ENCODE data around the gene CDK8. TPM values are rescaled to one million over a fixed set of nuclear protein-coding genes. Genes with fewer than 3 reads are reported as not detected.

The CDK8 gene
- polyA plus RNA-seq, 3 donors, result 3.0 to 10.9 (median 3.3) TPM

GRCh38 chr13:26299168-26299750 is 45.3 kb downstream of the CDK8 start:
- H3K27me3 Mint-ChIP-seq (ENCODE audit: low read depth in 3 of 3), result no peaks in the 10 kb centered on the region
- TF ChIP-seq CTCF (IDR thresholded peaks at IDR 0.05), result no peak
- peaks cover 1% of the 10 kb centered on the region for H3K4me1 Mint-ChIP-seq
- no peak overlapping the region for H3K4me2 ChIP-seq (replicated peaks; ENCODE audit: extremely low read depth, low read length, poor library complexity, severe bottlenecking)
- H2AFZ ChIP-seq (ENCODE audit: insufficient read depth, low read depth, low read length, poor library complexity, severe bottlenecking), result no peak overlapping the region
- peaks cover 0 to 3% of the 10 kb centered on the region in 2 donors for H3K9me3 ChIP-seq (replicated peaks in 1 of 2; ENCODE audit: control insufficient read depth in 1 of 2, insufficient read depth in 1 of 2, low read length in 2 of 2)
- H3K9ac ChIP-seq (ENCODE audit: insufficient read depth, low read length, poor library complexity, severe bottlenecking), result no peak overlapping the region
- H3K27ac Mint-ChIP-seq, result no peak overlapping the region
- no peak overlapping the region for H3K4me3 ChIP-seq (replicated peaks in 1 of 3; ENCODE audit: low read depth in 2 of 3, low read length in 3 of 3)
- DNase-seq, result no peak
- no peaks in the 10 kb centered on the region for H3K4me1 ChIP-seq (ENCODE audit: control insufficient read depth in 1 of 2, insufficient read depth in 2 of 2, low read length in 2 of 2)
- H4K20me1 ChIP-seq (ENCODE audit: insufficient read depth, low read length), result peaks cover 38% of the 10 kb centered on the region
- peaks cover 1 to 14% (median 5%) of the 10 kb centered on the region in 7 donors for H3K9me3 Mint-ChIP-seq
- no CpG with 5 or more reads among the region's 4 CpGs for WGBS (ENCODE audit: insufficient coverage)
- H3K27ac ChIP-seq (ENCODE audit: low read depth in 1 of 2, low read length in 2 of 2), result no peak overlapping the region
- no peaks in the 10 kb centered on the region for H3K27me3 ChIP-seq (ENCODE audit: control insufficient read depth in 2 of 2, insufficient read depth in 2 of 2, low read length in 2 of 2)
- peaks cover 0 to 5% of the 10 kb centered on the region in 2 donors for H3K36me3 Mint-ChIP-seq
- no peak overlapping the region for H3K4me3 Mint-ChIP-seq
- intact Hi-C loops (cut with micrococcal nuclease), result no loop called here
- H3K79me2 ChIP-seq (ENCODE audit: insufficient read depth, low read length), result peaks cover 17% of the 10 kb centered on the region
- H3K36me3 ChIP-seq (replicated peaks in 1 of 2; ENCODE audit: control insufficient read depth in 1 of 2, insufficient read depth in 2 of 2, low read length in 2 of 2), result no peaks in the 10 kb centered on the region

GRCh38 chr13:26300140-26300539 is 46.2 kb downstream of the CDK8 start:
- DNase-seq, result no peak
- Mint-ChIP-seq H3K36me3 (no peaks in the 10 kb centered on the region), H3K4me3 (no peak overlapping the region), H3K4me1 (peaks cover 3% of the 10 kb centered on the region), H3K9me3 (peaks cover 0 to 9% (median 3%) of the 10 kb centered on the region in 7 donors), H3K27me3 (ENCODE audit: low read depth in 3 of 3) (no peaks in the 10 kb centered on the region), H3K27ac (no peak overlapping the region)
- no peaks in the 10 kb centered on the region for H3K27me3 ChIP-seq (ENCODE audit: control insufficient read depth in 2 of 2, insufficient read depth in 2 of 2, low read length in 2 of 2)
- H3K4me1 ChIP-seq (ENCODE audit: control insufficient read depth in 1 of 2, insufficient read depth in 2 of 2, low read length in 2 of 2), result no peaks in the 10 kb centered on the region
- H3K9ac ChIP-seq (ENCODE audit: insufficient read depth, low read length, poor library complexity, severe bottlenecking), result no peak overlapping the region
- peaks cover 35% of the 10 kb centered on the region for H4K20me1 ChIP-seq (ENCODE audit: insufficient read depth, low read length)
- H3K27ac ChIP-seq (ENCODE audit: low read depth in 1 of 2, low read length in 2 of 2), result no peak overlapping the region
- H2AFZ ChIP-seq (ENCODE audit: insufficient read depth, low read depth, low read length, poor library complexity, severe bottlenecking), result no peak overlapping the region
- H3K79me2 ChIP-seq (ENCODE audit: insufficient read depth, low read length), result peaks cover 11% of the 10 kb centered on the region
- intact Hi-C loops (cut with micrococcal nuclease), result no loop called here
- no peak overlapping the region for H3K4me3 ChIP-seq (replicated peaks in 1 of 3; ENCODE audit: low read depth in 2 of 3, low read length in 3 of 3)
- WGBS (ENCODE audit: insufficient coverage), result no CpG with 5 or more reads among the region's 6 CpGs
- TF ChIP-seq CTCF (IDR thresholded peaks at IDR 0.05), result no peak
- no peak overlapping the region for H3K4me2 ChIP-seq (replicated peaks; ENCODE audit: extremely low read depth, low read length, poor library complexity, severe bottlenecking)
- no peaks in the 10 kb centered on the region for H3K36me3 ChIP-seq (replicated peaks in 1 of 2; ENCODE audit: control insufficient read depth in 1 of 2, insufficient read depth in 2 of 2, low read length in 2 of 2)
- H3K9me3 ChIP-seq (replicated peaks in 1 of 2; ENCODE audit: control insufficient read depth in 1 of 2, insufficient read depth in 1 of 2, low read length in 2 of 2), result no peaks in the 10 kb centered on the region
